Esophagus muscularis mucosa (tissue), 4 donors: ENCODE measurements around the gene NHLRC1.

Experiments
- EP300 ChIP-seq: sonication (generic); formaldehyde crosslinking; IDR thresholded peaks from one replicate; pipeline ENCODE4 v1.6.1; 2017; ENCODE audit warnings: antibody characterized with exemption
- POLR2A ChIP-seq: fragments of 450-650 bp; IDR thresholded peaks from one replicate; pipeline ENCODE4 v1.6.1; 2017; ENCODE audit warnings: antibody characterized with exemption, moderate library complexity, mild to moderate bottlenecking, low read depth
- POLR2AphosphoS5 ChIP-seq, 2 donors: sonication (generic); formaldehyde crosslinking; IDR thresholded peaks; one replicate each; pipeline ENCODE4 v1.6.1; 2017; ENCODE audit warnings: antibody characterized with exemption in 2 of 2
- TF ChIP-seq, protein P1 (sequence below), 3 experiments: fragments of 200-600 bp in 2 of 3; fragments of 450-650 bp in 1 of 3; sonication (generic) in 2 of 3; IDR thresholded peaks; one replicate each; pipeline ENCODE4 v1.5.1; 2017 to 2019; ENCODE audit warnings: antibody characterized with exemption in 3 of 3, mild to moderate bottlenecking in 2 of 3, moderate library complexity in 1 of 3

GRCh38 chr6:18090349-18090786 is 32.1 kb downstream of the NHLRC1 start:
- TF ChIP-seq, protein P1, sequence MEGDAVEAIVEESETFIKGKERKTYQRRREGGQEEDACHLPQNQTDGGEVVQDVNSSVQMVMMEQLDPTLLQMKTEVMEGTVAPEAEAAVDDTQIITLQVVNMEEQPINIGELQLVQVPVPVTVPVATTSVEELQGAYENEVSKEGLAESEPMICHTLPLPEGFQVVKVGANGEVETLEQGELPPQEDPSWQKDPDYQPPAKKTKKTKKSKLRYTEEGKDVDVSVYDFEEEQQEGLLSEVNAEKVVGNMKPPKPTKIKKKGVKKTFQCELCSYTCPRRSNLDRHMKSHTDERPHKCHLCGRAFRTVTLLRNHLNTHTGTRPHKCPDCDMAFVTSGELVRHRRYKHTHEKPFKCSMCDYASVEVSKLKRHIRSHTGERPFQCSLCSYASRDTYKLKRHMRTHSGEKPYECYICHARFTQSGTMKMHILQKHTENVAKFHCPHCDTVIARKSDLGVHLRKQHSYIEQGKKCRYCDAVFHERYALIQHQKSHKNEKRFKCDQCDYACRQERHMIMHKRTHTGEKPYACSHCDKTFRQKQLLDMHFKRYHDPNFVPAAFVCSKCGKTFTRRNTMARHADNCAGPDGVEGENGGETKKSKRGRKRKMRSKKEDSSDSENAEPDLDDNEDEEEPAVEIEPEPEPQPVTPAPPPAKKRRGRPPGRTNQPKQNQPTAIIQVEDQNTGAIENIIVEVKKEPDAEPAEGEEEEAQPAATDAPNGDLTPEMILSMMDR (IDR thresholded peaks at IDR 0.05), result no peak
- TF ChIP-seq POLR2AphosphoS5 (IDR thresholded peaks at IDR 0.05), result no peak
- no peak for TF ChIP-seq POLR2A
- TF ChIP-seq EP300, result no peak
